ENCODE measurements around the gene PDGFRB.

The PDGFRB gene

DNA sequence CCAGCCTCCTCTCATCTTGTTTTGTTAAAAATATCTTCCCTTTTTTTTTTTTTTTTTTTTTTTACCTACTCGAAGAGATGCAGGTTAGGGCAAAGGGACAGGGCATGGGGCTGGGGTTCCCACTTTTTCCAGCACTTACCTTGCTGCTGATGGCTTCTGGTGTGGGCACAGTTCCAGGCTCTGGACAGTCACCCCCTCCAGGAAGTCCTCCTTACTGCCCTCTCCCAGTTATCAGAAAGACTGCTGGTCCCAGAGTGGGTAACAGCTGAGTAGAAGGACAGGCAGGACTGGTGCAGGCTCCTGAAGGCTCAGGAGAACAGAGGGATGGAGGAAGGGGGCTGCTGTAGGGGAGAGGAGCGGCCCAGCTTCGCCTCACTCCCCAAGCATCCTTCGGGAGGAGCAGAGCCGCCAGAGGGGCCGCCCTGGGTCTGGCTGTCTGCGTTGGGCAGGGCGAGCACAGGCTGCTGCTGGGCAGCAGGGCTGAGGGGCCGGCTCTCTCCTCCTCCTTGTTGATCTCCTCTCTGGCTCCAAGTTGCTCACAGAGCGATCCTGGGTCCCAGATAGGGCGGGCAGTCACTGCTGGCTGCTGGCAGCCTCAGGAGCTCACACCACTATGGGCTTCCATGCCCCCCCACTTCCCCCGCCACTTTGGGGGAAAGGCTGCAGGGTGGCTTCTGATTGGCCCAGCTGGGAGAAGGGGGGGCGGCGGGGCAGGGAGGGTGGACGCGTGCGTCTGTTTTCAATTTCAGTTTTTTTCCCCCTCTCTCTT is at the start of gene PDGFRB:
PDGFRB (minus strand) TSS at position 588 of the 769 bp plus-strand sequence. CDS start 18,798 bp downstream, outside the sequence.
- peak; percentile 91 for DNase-seq (ENCODE audit: low spot score)

DNA sequence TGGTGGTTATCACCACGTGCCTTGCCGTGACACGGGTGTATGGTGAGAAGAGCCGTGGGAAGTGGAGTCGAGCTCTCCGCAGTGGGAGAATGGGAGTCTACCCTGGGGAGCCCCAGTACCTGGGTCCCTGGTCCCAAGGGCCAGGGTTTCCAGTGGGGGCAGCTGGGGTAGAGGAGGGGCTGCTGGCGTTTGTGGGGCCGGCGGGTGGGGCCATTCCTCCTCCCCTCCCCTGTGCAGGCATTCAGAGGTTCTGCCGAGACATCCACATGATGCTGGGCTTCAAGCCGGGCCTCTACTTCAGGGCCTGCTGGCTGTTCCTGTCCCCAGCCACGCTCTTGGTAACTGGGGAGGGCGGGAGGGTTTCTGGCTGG is 48.9 kb upstream of the PDGFRB start:
- DNase-seq (ENCODE audit: low spot score), result no peak

DNA sequence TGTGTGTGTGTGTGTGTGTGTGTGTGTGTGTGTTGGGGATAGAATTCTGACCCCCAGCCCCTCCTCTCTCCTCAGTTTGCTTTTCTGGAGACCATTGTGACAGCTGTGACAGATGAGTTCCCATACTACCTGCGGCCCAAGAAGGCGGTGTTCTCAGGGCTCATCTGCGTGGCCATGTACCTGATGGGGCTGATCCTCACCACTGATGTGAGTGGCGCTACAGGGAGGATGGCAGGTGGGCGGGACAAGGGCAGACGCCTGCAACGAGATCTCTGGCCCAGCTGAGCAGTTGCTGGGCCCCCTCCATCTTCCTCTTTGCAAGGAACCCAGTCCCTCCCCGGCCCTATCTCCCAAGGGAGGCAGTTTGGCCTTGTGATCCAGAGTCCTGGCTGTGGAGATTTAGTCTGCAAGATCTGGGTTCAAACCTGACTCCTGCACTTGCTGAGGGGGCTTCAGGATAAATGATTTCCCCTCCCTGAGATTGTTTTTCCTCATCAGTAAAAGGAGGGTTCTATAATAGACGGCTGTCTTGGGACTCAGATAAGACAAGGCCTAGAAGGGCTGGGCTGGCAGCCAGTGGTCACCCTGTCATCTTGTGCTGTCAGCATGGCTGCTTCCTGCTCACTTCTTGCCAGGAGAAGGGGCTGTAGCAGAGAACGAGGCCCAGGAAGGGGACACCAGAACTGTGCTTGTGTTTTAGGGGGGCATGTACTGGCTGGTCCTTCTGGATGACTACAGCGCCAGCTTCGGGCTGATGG is 48.4 kb upstream of the PDGFRB start:
- DNase-seq (ENCODE audit: low spot score), result no peak

- no peak for DNase-seq (ENCODE audit: low spot score)
Observed at GRCh38 chr5:150202501-150202900, 46.9 kb upstream of the PDGFRB start.

GRCh38 chr5:150197476-150197875 is 41.8 kb upstream of the PDGFRB start:
- no peak for DNase-seq (ENCODE audit: low spot score)

DNA sequence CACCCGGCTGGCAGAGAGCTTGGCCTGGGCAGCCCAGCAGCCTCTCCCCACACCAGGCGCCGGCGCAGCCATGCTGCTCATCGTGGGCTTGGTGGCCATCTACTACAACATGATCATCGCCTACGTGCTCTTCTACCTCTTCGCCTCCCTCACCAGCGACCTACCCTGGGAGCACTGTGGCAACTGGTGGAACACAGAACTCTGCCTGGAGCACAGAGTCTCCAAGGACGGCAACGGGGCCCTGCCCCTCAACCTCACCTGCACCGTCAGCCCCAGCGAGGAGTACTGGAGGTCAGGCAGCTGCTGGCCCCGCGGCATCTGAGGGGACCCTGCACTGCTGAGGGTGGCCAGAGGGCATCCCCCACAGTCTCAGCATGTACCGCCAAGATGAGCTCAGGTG is 41.3 kb upstream of the PDGFRB start:
- DNase-seq (ENCODE audit: low spot score), result no peak

GRCh38 chr5:150196514-150196913 is 40.9 kb upstream of the PDGFRB start:
- DNase-seq (ENCODE audit: low spot score), result no peak

DNA sequence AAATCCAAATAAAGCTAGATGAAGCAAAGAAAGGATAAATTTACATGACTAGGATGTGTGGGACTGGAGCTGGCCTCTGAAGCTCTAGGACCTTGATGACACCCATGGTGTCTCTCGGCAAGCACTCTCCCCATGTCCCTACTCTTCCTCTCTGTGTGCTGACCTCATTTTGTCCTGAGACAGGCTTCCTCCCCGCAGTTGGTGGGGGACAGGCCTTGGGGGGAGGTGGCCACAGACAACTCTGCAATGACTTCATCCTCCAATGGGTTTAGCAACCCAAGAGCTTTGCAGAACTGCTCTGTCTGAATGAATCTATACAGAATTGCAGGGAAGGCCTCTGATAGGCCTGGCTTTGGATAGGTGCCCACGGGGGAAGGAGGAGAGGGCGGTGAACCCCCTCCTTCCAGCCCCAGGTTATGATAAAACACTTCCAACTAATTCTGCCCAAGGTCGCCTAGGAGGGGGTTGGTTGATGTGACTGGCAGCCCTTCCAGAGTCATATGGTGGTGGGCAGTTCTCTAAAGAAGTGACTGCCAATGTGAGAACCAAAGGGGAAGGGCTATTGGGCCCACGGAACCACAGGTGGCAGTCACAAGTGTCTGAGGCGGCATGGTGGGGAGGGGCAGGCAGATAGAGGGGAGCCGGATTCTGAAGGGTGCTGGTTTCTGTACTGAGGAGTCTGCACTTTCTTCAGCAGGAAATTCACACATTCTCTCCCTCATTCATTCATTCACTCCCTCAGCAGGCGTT is 40.3 kb upstream of the PDGFRB start:
- no peak for DNase-seq (ENCODE audit: low spot score)

GRCh38 chr5:150192462-150192861 is 36.8 kb upstream of the PDGFRB start:
- DNase-seq (ENCODE audit: low spot score), result no peak

- no peak for DNase-seq (ENCODE audit: low spot score)
Observed at GRCh38 chr5:150190987-150191386, 35.3 kb upstream of the PDGFRB start.

GRCh38 chr5:150190503-150190979 is 34.9 kb upstream of the PDGFRB start:
- DNase-seq (ENCODE audit: low spot score), result no peak

GRCh38 chr5:150189728-150190502 is 34.3 kb upstream of the PDGFRB start, which contains the start of gene SLC6A7:
Gene SLC6A7, plus strand, starts transcription at chr5:150190062. Its CDS starts 266 bp downstream, at chr5:150190328.
- DNase-seq (ENCODE audit: low spot score), result no peak

- DNase-seq (ENCODE audit: low spot score), result no peak
Observed at GRCh38 chr5:150189326-150189725, 33.7 kb upstream of the PDGFRB start.

DNA sequence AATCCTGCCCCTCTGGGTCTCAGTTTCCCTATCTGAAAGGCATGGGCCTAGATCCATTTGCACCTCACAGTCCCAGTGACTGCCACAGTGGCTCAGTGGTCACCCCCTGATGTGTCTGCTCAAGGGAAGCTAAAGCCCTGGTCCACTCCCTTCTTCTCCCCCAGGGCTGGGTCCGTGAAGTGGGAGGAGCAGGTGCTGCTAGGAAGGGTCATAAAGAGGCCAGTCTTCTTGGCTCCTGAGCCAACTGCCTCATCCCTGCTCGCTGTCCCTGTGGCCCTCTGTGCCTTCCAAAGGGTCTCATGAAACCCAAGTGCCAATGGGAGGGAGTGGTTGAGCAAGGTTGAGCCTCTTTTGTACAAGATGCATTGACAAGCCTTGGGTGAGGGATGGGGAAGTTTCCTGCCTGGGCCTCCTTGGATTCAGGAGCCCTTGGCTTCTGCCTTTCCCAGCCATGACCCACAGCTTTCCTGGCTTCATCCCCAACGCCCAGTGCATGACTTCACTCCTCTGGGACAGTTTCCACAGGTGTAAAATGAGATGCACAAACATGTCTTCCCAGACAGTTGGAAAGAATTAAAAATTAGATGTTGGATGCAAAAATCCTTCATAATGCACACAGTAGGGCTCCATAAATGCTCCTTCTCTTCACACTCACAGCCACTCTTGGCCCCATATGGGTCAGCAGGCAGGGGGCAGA is 32.6 kb upstream of the PDGFRB start:
- no peak for DNase-seq (ENCODE audit: low spot score)

GRCh38 chr5:150186897-150187296 is 31.3 kb upstream of the PDGFRB start:
- no peak for DNase-seq (ENCODE audit: low spot score)

GRCh38 chr5:150186137-150186536 is 30.5 kb upstream of the PDGFRB start:
- no peak for DNase-seq (ENCODE audit: low spot score)

GRCh38 chr5:150184990-150185912 is 29.6 kb upstream of the PDGFRB start:
- DNase-seq (ENCODE audit: low spot score), result no peak

DNA sequence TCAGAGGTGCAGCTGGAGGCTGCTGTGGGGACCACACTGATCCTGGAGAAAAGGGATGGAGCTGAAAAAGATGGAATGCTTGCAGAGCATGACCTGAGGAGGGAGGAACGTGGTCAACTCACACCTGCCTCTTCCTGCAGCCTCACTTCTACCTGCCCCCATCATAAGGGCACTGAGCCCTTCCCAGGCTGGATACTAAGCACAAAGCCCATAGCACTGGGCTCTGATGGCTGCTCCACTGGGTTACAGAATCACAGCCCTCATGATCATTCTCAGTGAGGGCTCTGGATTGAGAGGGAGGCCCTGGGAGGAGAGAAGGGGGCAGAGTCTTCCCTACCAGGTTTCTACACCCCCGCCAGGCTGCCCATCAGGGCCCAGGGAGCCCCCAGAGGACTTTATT is 28.4 kb upstream of the PDGFRB start:
- no peak for DNase-seq (ENCODE audit: low spot score)

DNA sequence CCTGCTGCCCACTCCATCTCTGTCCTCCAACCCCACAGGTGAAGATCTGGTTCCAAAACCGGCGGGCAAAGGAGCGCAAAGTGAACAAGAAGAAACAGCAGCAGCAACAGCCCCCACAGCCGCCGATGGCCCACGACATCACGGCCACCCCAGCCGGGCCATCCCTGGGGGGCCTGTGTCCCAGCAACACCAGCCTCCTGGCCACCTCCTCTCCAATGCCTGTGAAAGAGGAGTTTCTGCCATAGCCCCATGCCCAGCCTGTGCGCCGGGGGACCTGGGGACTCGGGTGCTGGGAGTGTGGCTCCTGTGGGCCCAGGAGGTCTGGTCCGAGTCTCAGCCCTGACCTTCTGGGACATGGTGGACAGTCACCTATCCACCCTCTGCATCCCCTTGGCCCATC is 27.8 kb upstream of the PDGFRB start:
- no peak for DNase-seq (ENCODE audit: low spot score)

DNA sequence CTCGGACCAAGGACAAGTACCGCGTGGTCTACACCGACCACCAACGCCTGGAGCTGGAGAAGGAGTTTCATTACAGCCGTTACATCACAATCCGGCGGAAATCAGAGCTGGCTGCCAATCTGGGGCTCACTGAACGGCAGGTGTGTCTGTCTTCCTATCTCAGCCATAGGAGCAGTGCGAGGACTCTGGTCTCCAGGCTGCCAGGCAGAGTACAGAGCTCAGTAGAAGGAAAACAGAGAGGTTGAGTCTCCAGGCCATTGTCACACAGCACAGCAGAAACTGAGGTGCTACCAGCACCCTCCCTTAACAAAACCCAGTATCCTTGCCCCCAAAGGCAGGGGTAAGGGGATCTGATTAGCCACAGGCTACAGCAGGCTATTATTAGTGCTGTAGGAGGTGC is 27.1 kb upstream of the PDGFRB start:
- no peak for DNase-seq (ENCODE audit: low spot score)

All from AG08396 (cell line).